Dermis blood vessel endothelial cell (primary cell): ENCODE data around the gene RCVRN. TPM values are rescaled to one million over a fixed set of nuclear protein-coding genes. Genes with fewer than 3 reads are reported as not detected.

Experiments
- DNase-seq: peaks from one replicate; pipeline ENCODE4 v3.0.0; 2010
- total RNA-seq: library from RNA; depleted of rRNA; stranded (reverse); fragments of >200 nt; gene quantifications from 2 replicates; pipeline ENCODE4 v1.2.3, GENCODE V29; 2014

RCVRN gene
- total RNA-seq, 1 donor from 2014 or later: not detected

DNA sequence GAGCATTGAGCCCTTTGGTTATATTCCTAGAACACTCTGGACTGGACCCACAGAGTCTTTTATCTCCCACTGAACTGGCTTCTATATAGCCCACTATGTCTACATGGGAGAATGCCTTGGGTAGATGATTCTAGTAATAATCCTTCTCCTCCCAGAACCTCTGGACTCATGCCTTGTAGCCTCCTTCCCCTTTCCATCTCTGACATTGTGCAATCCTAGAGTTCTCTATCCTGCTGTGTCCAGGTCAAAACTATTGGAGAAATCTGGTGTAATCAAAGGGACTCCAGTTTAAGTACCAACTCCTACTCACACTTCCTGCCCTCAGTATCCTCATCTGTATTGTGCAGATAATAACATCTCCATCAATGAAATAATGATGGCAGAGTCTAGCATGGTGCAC lies 9.1 kb downstream of the RCVRN start:
- no peak for DNase-seq

DNA sequence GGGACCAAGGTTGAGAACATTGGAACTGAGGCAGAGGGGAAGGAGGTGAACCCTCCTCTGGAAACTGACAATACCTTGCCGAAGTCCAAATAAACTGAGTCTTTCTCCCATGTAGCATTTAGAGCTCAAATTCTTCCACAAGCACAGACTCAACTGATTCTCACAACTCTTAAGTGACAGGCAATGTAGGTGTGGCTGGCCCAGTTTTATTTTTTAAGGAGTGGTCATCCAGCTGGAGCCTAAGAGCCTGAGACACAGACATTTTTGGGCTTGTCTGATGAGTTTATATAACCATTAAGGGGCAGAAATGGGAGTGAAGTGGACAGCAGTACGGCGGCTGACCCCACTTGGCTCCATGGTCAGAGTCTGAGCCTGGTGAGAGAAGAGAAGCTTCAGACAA lies 10.8 kb downstream of the RCVRN start:
- no peak for DNase-seq

- DNase-seq: no peak
Observed at GRCh38 chr17:9893411-9894012, 11.6 kb downstream of the RCVRN start.

DNA sequence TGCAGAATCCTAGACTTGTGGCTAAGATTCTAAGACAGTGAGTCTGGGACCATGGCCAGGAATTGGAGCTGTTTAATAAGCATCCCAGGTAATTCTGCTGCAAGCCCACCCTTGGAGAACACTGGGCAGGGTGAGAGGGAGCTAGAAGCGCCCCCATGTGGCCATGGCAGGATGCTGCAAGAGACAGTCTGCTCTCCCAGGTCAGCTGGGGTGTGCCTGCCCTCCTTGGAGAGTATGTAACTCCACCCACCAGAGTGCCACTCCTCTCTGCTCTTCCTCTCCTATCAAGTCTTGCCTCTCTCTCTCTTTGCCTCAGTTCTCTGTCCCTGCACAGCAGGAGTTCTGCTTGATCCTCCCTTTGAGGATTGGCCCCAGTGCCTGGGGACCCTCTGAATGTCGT lies 14.9 kb downstream of the RCVRN start:
- no peak for DNase-seq

DNA sequence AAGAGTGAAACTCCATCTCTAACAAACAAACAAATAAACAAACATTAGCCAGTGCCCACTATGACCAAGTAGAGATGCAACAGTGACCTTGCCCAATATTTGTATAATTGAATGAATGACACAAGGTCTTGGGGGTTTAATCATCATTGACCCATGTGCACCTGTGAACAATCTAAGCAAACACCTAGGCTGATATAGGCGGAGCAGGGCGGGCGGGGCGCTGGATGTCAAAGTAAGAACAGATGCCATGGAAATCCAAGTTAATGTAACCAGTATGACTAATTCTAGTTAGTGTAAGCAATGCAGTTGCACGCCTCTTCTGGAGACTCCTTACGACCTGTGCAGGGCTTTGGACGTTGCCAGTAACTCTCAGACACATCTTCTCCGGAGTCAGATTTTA lies 17.6 kb downstream of the RCVRN start:
- DNase-seq: no peak

DNA sequence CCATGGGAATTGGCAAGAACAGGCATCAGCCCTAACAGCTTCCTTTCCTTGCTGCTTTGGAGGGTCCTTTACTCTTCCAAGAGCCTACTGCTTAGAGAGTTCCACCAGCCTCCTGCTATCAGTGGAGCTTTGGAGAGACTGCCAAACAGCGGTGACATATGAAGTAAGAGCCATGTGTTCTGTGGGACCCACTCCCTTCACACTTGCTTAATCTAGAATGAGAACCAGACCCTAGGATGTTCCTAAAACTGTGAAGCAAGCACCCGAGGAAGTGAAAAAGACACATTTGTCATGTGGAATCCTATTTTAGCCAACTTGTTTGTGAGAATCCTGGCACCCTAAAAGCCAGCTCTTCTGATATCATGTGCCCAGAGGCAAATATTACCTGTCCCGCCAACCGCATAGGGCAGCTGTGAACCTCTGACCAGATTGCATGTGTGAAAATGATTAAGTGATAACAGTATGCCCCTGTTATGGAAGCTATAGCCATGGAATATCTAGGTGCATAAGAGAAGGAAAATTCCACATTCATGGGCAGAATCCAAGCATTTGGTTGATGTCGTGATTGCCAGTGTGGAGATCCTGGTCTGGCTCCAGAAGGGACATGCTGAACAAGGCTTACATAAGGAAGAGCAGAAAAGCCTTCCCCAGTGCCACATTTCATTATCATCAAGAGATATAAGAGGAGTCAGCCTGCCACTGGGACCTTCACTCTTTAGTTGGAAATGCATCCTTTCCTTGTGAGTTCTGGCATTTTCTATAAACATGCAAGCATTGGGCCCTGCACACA lies 18.7 kb downstream of the RCVRN start:
- no peak for DNase-seq

DNA sequence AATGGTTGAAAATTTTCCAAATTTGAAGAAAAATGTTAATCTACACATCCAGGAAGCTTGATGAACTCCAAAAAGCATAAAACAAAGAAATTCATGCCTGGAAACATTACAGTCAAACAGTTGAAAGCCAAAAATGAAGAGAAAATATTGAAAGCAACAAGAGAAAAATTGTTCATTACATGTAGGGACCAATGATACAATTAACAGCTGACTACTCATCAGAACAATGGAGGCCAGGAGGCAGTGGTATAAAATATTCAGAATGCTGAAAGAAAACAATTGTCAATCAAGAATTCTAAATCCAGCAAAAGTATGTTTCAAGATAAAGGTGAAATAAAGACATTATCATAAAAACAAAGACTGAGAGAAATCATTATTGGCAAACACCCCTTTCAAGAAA lies 21.6 kb downstream of the RCVRN start:
- no peak for DNase-seq

DNA sequence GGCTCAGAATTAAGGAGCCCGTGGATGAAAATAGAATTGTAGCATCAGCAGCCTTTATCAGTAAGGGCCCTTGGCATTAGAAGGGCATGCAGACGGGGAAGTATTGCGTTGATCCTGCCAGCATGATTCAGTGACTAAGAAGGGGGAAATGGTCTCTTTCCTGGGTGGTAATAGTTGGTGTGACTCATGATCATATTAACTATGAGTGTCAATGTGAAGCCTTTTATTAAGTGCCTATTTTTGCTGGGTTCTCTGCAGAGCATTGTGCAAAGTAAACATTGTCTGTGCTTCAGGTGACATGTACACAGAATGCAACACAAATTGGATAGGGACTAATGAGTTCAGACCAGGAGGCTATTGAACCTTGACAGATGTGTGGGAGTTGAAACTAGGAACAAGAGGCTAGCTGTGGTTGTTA lies 24.5 kb downstream of the RCVRN start:
- DNase-seq: no peak

DNA sequence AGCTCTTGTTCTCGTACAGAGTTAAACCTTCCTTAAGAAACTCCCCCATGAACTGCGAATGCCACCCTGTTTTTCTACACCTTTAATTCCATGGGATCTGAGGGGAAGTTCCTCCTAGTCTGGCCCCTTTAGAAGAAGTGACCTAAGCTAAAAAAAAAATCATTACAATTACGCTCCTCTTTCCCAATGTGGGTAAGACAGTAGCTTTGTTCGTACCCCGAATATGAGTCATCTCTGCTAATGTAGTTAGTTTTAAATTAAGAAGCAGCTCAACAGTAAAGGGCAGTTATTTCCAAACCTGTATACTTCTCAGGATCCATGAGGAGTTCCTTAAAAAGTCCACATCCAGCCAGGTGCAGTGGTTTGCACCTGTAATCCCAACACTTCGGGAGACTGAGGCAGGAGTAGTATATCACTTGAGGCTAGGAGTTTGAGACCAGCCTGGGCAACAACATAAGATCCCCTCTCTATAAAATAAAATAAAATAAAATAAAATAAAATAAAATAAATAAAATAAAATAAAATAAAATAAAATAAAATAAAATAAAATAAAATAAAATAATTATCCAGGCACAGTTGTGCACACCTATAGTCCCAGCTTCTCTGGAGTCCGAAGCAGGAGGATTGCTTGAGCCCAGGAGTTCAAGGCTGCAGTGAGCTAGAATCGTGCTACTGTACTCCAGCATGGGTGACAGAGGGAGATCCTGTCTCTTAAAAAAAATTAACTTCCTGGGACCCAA lies 26.1 kb downstream of the RCVRN start:
- no peak for DNase-seq

- DNase-seq: no peak
Observed at GRCh38 chr17:9878356-9878755, 26.7 kb downstream of the RCVRN start.

GRCh38 chr17:9875441-9875840 lies 29.6 kb downstream of the RCVRN start:
- DNase-seq: no peak

DNA sequence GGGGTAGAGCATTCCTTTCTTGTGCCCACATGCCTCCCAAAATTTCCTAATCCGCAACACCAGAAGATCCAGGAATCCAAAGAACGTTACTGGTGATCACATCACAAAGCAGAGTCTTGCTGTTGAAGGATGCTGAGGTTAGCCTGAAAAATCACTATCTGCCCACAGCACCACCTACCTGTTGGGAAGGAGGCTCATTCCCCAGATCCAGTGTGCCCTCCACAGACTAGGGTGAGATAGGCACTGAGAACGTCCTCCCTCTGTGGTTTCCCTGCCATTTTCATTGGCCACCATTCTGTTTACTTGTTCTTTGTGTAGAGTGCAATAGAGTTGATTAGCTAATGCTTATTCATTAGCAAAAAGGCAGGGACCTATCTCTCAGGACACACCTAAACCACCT lies 30.3 kb downstream of the RCVRN start:
- DNase-seq: no peak

- no peak for DNase-seq
Observed at GRCh38 chr17:9872852-9873251, 32.2 kb downstream of the RCVRN start.

- DNase-seq: no peak
Observed at GRCh38 chr17:9868552-9868951, 36.5 kb downstream of the RCVRN start.

DNA sequence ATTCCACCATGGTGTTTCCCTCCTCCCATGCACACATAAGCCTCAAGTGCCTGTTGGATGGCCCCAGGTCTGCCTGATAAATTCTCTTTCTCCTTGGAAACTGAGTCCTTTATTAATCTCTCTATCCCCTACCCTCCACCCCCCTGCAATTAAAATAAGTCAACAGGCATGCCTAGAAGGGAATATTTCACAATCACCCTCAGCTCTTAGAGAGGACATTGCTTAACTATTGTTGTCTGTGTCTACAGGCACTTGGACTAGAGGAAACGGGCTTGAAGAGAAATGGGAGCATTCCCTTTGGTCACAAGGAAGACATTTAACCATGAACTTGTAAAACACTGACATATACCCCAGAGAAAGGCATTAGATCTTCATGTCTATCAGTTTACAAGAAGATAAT lies 39.5 kb downstream of the RCVRN start:
- no peak for DNase-seq

DNA sequence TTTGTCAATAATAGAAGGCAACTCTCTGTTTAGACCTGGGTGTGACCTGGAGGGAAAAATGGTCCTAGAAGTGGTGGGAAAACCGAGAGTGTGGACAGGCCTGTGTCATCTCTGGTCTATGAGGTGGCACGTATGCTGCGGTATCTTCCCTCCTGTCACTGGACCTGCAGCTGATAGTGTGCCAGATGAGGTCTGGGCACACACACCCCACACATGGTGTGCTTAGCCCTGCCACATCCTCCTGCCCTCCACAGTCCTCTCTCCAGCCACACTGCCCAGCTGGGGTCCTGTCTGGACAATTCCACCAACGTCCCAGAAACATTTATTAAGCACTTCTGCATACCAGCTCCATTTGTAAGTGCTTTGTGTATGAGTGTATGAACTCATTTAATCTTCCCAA lies 42.1 kb downstream of the RCVRN start:
- no peak for DNase-seq

DNA sequence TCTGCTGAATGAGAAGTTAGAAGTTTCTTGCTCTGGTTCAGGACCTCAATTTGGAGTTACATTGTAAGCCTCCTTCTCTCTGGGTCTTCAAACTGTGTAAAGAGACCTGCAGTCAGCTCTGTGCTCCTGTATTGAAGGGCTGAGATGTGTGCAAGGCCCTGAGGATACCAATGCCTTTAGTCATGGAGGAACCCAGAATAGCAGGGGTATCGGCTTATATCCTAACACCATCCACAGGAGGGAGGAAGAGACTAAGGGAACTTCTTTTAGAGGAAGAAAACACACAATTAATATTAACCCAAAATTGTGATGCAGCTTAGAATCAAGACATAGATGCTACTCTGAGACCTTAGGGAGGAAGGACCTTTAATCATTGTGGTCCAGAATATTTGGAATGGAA lies 42.9 kb downstream of the RCVRN start:
- DNase-seq: no peak

DNA sequence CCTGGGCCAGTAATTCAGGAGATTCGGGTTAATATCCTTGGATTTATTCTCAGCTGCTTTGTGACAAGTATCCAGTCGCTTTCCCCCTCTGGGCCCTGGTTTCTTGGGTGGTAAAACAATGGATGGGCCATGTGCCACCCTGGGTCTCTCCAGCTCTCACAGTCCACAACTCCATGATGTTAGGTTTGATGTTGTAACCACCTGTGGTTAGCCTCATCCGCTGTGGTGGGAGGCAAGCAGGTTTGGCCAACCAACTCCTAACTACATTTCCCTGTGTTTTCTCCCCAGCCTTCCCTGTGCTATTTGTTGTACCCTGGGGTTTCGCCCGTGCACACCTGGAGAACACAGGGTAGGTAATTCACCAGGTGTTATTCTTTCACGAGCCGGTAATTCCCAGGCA lies 44.2 kb downstream of the RCVRN start:
- DNase-seq: no peak

DNA sequence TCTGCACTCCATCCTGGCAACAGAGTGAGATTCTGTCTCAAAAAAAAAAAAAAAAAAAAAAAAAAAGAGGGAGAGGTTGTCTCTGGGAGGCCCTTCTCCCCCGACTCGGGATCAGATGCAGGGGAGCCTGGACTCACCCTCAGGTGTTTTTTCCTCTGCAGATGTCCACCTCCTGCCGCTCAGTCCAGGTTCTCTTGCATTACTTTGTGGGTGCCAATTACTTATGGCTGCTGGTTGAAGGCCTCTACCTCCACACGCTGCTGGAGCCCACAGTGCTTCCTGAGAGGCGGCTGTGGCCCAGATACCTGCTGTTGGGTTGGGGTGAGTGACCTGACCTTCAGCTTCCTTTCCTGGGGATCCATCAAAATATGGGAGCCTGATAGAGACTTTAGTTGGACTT lies 45.3 kb downstream of the RCVRN start:
- no peak for DNase-seq

GRCh38 chr17:9855036-9855435 lies 50.0 kb downstream of the RCVRN start:
- DNase-seq: no peak

DNA sequence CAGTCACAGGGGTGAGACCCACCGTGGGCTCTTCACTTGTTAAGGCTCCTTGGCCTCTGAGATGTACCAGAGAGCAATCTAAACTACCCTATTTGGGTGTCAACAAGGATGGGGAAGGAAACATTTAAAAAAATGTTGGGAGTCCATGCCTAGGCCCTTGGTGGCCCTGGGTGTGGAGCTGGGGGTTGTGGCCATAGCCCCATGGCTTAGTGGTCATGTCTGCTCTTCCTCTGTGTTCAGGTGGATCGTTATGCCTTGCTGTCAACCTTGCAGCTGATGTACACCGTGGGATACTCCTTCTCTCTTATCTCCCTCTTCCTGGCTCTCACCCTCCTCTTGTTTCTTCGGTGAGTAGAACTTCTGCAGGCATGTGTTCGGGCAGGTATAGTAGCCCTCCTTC lies 50.8 kb downstream of the RCVRN start:
- no peak for DNase-seq

DNA sequence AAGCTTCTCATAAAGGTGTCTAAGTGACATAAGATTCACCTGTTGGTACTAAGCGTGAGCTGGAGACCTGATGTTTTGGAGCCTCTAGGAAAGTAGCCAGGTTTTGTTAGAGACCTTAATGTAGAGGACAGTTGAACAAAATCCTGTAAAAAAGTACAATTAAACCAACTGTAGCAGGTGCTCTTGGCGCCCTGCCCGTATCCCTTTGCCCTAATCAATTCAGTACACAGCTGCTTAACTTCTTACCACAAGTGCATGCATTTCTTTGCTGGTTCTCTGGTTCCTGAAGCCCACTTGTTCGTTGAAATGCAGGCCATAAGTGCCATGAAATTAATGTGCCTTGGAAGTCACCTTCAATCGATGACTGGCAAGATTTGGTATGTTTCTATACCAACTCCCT lies 54.9 kb downstream of the RCVRN start:
- DNase-seq: no peak
